Measurements from ENCODE around the gene TGM2.
A peak's percentile ranks its signal among the peaks of the same experiment; 100 is the strongest.

DNA sequence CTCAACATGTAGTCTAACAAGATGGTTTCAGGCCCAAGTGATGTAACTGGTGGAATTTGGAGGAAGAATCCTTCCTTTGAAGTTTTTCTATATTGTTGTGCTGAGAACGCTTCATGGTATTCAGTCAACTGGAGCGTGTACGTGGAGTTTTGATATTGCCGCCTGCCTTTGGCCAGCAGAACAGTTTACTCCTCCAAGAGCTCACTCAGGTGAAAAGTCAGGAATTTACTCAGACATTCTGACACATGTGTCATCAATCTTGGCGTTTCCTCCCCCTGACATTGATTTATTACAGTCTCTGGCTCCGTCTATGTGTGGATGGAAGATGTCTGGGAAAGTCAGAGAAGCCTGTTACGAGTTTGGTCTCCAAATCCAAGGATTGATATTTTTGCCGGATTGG lies 19.0 kb upstream of the TGM2 start:
- TF ChIP-seq, protein P1, sequence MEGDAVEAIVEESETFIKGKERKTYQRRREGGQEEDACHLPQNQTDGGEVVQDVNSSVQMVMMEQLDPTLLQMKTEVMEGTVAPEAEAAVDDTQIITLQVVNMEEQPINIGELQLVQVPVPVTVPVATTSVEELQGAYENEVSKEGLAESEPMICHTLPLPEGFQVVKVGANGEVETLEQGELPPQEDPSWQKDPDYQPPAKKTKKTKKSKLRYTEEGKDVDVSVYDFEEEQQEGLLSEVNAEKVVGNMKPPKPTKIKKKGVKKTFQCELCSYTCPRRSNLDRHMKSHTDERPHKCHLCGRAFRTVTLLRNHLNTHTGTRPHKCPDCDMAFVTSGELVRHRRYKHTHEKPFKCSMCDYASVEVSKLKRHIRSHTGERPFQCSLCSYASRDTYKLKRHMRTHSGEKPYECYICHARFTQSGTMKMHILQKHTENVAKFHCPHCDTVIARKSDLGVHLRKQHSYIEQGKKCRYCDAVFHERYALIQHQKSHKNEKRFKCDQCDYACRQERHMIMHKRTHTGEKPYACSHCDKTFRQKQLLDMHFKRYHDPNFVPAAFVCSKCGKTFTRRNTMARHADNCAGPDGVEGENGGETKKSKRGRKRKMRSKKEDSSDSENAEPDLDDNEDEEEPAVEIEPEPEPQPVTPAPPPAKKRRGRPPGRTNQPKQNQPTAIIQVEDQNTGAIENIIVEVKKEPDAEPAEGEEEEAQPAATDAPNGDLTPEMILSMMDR (IDR thresholded peaks at IDR 0.05; ENCODE audit: poor library complexity, severe bottlenecking) = no peak
- TF ChIP-seq, protein P2, sequence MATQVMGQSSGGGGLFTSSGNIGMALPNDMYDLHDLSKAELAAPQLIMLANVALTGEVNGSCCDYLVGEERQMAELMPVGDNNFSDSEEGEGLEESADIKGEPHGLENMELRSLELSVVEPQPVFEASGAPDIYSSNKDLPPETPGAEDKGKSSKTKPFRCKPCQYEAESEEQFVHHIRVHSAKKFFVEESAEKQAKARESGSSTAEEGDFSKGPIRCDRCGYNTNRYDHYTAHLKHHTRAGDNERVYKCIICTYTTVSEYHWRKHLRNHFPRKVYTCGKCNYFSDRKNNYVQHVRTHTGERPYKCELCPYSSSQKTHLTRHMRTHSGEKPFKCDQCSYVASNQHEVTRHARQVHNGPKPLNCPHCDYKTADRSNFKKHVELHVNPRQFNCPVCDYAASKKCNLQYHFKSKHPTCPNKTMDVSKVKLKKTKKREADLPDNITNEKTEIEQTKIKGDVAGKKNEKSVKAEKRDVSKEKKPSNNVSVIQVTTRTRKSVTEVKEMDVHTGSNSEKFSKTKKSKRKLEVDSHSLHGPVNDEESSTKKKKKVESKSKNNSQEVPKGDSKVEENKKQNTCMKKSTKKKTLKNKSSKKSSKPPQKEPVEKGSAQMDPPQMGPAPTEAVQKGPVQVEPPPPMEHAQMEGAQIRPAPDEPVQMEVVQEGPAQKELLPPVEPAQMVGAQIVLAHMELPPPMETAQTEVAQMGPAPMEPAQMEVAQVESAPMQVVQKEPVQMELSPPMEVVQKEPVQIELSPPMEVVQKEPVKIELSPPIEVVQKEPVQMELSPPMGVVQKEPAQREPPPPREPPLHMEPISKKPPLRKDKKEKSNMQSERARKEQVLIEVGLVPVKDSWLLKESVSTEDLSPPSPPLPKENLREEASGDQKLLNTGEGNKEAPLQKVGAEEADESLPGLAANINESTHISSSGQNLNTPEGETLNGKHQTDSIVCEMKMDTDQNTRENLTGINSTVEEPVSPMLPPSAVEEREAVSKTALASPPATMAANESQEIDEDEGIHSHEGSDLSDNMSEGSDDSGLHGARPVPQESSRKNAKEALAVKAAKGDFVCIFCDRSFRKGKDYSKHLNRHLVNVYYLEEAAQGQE (IDR thresholded peaks at IDR 0.05; ENCODE audit: borderline replicate concordance) = no peak
- TF ChIP-seq POLR2AphosphoS5 (IDR thresholded peaks at IDR 0.05) (no peak), SMC3 (conservative IDR thresholded peaks at IDR 0.05; ENCODE audit: poor library complexity) (no peak), EP300 (conservative IDR thresholded peaks at IDR 0.05; ENCODE audit: poor library complexity, severe bottlenecking) (peak; percentile 55), EZH2 (IDR thresholded peaks at IDR 0.05; ENCODE audit: borderline replicate concordance, insufficient read depth, low read length, poor library complexity, severe bottlenecking) (no peak)

Measured in neural cell (in vitro differentiated cells).